ENCODE data around the gene GSTO2.

- no peak for TF ChIP-seq POLR2A (IDR thresholded peaks at IDR 0.05; ENCODE audit: low read depth, low read length)
- no peak for TF ChIP-seq CEBPB (IDR thresholded peaks at IDR 0.05; ENCODE audit: low read depth, low read length)
- no peak for TF ChIP-seq CTCF (conservative IDR thresholded peaks at IDR 0.05; ENCODE audit: low read depth, low read length)
- TF ChIP-seq RCOR1 (IDR thresholded peaks at IDR 0.05; ENCODE audit: insufficient replicate concordance, low read length): no peak
These were observed 74.0 kb downstream of the GSTO2 start for GRCh38 chr10:104342941-104343411.

Data from IMR-90 (cell line).